Astrocyte of the cerebellum (primary cell): ENCODE results near the gene KLHDC10.
"Not testable (repeated sequence)": the region's sequence is repeated elsewhere in the genome, so short reads cannot be mapped to it uniquely, and the experiment has no call there.

ENCODE experiments used
- DNase-seq: peaks from one replicate; pipeline ENCODE4 v3.0.0-alpha.2; 2011; ENCODE audit warnings: low read depth
- H3K4me3 ChIP-seq: 2 replicates; pipeline ENCODE4 v1.5.1; 2011; ENCODE audit warnings: mild to moderate bottlenecking, low read depth, low read length, moderate library complexity
- in situ Hi-C: cut with HindIII; loops from 2 replicates; pipeline ENCODE4 v1.10.0; 2017; ENCODE audit warnings: low sequenced_read_pairs
- TF ChIP-seq, protein P1 (sequence below): IDR thresholded peaks from 2 replicates; pipeline ENCODE4 v1.5.1; 2012; ENCODE audit warnings: low read length, low read depth, moderate library complexity, mild to moderate bottlenecking; ENCODE audit errors: missing control alignments

The KLHDC10 gene

DNA sequence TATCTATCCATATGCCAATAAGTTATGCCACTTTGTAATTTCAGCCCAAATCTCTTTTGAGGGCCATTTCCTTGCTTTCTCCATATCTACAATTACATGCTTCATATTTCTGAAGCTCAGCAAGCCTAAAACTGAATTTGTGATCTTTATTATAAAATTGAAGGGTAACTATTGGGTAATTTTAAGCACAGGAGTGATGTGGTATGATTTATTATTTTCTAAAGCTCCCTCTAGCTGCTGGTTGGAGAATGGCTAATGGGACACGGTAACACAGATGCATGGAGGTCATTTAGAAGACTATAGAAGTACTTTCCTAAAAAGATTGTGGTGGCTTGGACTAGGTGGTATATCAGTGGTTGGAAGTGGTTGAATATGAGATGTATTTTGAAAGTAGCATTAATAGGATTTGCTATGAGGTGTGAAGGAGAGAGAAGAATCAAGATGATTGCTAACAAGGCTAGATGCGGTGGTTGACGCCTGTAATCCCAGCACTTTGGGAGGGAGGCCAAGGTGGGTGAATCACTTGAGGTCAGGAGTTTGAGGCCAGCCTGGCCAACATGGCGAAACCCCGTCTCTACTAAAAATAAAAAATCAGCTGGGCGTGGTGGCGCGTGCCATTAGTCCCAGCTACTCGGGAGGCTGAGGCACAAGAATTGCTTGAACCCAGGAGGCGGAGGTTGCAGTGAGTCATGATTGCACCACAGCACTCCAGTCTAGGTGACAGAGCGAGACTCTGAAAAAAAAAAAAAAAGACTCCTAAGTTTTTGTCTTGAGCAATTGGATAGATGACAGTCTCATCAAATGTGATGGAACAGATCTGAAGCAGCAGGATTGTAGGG lies 13.9 kb downstream of the KLHDC10 start:
- DNase-seq, result no peak
- TF ChIP-seq, protein P1, sequence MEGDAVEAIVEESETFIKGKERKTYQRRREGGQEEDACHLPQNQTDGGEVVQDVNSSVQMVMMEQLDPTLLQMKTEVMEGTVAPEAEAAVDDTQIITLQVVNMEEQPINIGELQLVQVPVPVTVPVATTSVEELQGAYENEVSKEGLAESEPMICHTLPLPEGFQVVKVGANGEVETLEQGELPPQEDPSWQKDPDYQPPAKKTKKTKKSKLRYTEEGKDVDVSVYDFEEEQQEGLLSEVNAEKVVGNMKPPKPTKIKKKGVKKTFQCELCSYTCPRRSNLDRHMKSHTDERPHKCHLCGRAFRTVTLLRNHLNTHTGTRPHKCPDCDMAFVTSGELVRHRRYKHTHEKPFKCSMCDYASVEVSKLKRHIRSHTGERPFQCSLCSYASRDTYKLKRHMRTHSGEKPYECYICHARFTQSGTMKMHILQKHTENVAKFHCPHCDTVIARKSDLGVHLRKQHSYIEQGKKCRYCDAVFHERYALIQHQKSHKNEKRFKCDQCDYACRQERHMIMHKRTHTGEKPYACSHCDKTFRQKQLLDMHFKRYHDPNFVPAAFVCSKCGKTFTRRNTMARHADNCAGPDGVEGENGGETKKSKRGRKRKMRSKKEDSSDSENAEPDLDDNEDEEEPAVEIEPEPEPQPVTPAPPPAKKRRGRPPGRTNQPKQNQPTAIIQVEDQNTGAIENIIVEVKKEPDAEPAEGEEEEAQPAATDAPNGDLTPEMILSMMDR, result peak; percentile 44
- H3K4me3 ChIP-seq, result no peak overlapping the region
- in situ Hi-C loops, result no loop called here

DNA sequence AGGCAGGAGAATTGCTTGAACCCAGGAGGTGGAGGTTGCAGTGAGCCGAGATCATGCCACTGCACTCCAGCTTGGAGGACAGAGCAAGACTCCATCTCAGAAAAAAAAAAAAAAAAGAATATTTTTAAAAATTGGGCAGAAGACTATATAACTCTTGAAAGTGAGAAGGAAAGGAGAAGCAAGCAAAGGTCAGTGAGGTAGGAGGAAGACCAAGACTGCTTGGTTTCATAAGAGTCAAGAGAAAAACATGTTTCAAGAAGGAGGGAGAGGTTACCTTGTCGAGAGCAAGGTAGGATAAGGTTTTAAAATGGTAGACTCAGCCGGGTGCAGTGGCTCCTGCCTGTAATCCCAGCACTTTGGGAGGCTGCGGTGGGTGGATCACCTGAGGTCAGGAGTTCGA lies 14.9 kb downstream of the KLHDC10 start:
- DNase-seq, H3K4me3 ChIP-seq, in situ Hi-C loops: not testable (repeated sequence)

DNA sequence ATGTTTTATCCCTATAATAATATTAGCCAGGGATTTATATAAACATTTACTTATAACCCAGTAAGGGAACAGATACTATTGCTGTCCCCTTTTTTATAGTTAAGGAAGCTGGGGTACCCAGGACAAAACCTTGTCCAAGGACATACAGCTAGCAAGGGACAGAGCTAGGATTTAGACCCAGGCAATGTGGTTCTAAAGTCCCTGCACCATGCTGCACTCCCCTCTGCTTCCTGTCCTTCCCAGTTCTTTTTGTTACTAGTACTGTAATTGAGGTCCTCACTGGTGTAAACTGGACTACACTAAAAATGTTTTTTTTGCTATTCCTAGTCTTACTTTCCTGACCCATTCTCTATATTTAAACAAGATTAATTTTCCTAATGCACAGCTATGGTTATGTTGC lies 16.6 kb downstream of the KLHDC10 start:
- TF ChIP-seq, protein P1, result no peak
- no peak for DNase-seq
- H3K4me3 ChIP-seq, result no peak overlapping the region
- in situ Hi-C loops, result no loop called here

DNA sequence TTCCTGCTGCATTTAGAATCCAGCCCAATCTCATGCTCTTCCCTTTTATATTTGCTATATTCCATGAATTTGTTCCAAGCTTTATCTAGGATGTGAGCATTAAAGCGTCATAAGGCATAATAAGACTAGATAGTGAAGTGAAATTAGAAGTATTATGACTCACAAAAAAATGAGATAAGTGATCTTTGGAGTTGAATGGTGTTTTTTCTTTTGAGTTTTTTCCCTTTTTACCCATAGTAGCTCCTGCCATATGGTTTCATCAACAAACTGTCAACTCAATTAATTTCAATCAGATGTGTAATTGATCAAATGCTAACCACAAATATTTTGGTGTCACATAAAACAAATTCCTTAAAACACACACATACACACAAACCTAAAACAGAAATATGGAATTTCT lies 17.0 kb downstream of the KLHDC10 start:
- H3K4me3 ChIP-seq, result no peak overlapping the region
- in situ Hi-C loops, result no loop called here
- TF ChIP-seq, protein P1, result no peak
- DNase-seq, result no peak

DNA sequence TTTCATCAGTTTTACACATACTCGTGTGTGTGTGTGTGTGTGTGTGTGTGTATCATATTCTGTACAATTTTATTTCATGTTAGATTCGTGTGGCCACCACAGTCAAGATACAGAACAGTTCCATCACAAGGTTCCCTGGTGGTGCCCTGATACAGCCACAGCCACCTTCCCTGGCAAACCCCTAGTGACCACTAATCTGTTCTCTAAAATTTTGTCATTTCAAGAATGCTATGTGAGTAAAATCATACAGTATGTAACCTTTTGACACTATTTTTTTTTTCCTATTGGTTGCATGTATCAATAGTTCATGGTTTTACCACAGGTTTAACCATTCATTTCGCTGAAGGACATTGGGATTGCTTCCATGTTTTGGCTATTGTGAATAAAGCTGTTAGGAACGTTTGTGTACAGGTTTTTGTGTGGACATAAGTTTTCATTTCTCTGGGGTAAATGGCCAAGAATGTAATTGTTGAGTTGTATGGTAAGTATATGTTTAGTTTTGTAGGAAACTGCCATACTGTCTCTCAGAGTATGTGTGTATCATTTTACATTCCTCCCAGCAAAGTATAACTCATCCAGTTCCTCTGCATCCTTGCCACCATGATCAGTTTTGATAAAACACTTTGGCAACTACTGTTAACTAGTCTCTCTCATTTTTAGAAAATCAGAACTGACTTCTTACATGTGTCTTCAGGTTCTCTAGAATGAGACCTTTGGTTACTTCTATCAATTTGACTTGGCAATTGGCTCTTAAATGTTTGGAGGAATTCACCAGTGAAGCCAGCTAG lies 20.6 kb downstream of the KLHDC10 start:
- in situ Hi-C loops, result no loop called here
- DNase-seq, result no peak
- no peak overlapping the region for H3K4me3 ChIP-seq
- TF ChIP-seq, protein P1, result no peak

DNA sequence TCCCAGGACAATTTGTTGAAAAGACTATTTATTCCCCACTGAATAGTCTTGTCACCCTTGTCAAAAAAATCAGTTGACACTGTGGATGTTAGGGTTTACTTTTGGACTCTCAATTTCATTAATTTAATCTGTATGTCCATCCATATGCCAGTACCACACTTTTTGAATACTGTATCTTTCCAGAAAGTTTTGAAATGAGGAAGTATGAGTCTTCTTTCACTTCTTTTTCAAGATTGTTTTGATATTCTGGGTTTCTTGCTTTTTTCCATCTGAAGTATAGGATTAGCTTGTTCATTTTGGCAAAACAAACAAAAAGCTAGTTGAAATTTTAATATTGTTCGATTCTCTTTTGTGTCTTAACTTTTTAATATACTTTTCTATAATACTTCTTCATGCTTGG lies 21.7 kb downstream of the KLHDC10 start:
- in situ Hi-C loops, result no loop called here
- no peak for DNase-seq
- TF ChIP-seq, protein P1, result no peak
- no peak overlapping the region for H3K4me3 ChIP-seq

DNA sequence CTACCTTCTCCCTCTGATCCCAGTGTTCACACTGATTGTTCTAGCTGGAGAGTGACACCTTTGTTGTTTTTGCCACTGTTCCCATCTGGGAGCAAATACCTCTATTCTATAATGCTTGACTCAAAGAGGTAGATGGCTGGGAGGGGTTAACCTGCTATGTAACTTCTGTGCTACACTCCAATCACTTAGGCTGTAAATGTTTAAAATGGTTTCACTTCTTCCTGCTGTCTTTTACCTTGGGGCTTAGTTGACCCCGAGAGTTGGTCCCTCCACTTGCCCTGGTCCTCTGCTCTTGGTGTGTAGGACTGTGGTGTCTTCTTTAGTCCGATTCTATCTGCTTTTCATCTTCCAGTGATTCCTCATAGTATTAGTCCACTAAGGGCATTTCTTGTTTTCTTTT lies 22.3 kb downstream of the KLHDC10 start:
- in situ Hi-C loops, result no loop called here
- H3K4me3 ChIP-seq, result no peak overlapping the region
- TF ChIP-seq, protein P1, result no peak
- DNase-seq, result no peak
